ENCODE data around the gene TMIGD2. TPM values are rescaled to one million over a fixed set of nuclear protein-coding genes. Genes with fewer than 3 reads are reported as not detected.

TMIGD2 gene
- total RNA-seq, 1 experiment from 2014 or later: not detected

GRCh38 chr19:4301590-4302242 is 473 bp downstream of the TMIGD2 start:
- CTCF ChIA-PET: no interaction called here
- Histone ChIP-seq H3K4me2 (ENCODE audit: low read length) (no peak overlapping the region), H3K4me1 (ENCODE audit: insufficient read depth, low read length) (no peaks in the 10 kb centered on the region), H3K79me2 (ENCODE audit: low read length) (no peaks in the 10 kb centered on the region), H3K9me2 (replicated peaks; ENCODE audit: low read length) (no peaks in the 10 kb centered on the region), H3K27me3 (ENCODE audit: low read length) (no peaks in the 10 kb centered on the region), H2AFZ (ENCODE audit: low read length) (no peak overlapping the region), H3F3A (ENCODE audit: low read length, unreplicated experiment) (no peaks in the 10 kb centered on the region), H3K36me3 (ENCODE audit: low read depth, low read length) (no peaks in the 10 kb centered on the region), H3K9ac (ENCODE audit: low read length) (no peak overlapping the region), H3K9me3 (ENCODE audit: low read length) (no peaks in the 10 kb centered on the region), H4K20me1 (ENCODE audit: low read length) (no peaks in the 10 kb centered on the region), H3K27ac (ENCODE audit: low read length) (no peak overlapping the region), H3K4me3 (ENCODE audit: low read length) (no peak overlapping the region)
- TF ChIP-seq EZH2 (IDR thresholded peaks at IDR 0.05; ENCODE audit: low read length, unreplicated experiment) (no peak), EZH2phosphoT487 (IDR thresholded peaks at IDR 0.05; ENCODE audit: borderline replicate concordance, low read length) (no peak), CTCF (conservative IDR thresholded peaks at IDR 0.05; ENCODE audit: low read depth, low read length) (no peak)
- POLR2A ChIA-PET (ENCODE audit: unreplicated experiment): no interaction called here
- intact Hi-C loops (cut with micrococcal nuclease): no loop called here
- BruUV-seq (replicated peaks): no TSS peak
- DNase-seq (no peak), ATAC-seq (no peak)

GRCh38 chr19:4300589-4300988 is 1.6 kb downstream of the TMIGD2 start:
- no peak overlapping the region for H3K4me3 ChIP-seq (ENCODE audit: low read length)
- H3K36me3 ChIP-seq (ENCODE audit: low read depth, low read length): no peaks in the 10 kb centered on the region
- POLR2A ChIA-PET (ENCODE audit: unreplicated experiment): no interaction called here
- H3K9ac ChIP-seq (ENCODE audit: low read length): no peak overlapping the region
- no peaks in the 10 kb centered on the region for H4K20me1 ChIP-seq (ENCODE audit: low read length)
- H2AFZ ChIP-seq (ENCODE audit: low read length): no peak overlapping the region
- H3K79me2 ChIP-seq (ENCODE audit: low read length): no peaks in the 10 kb centered on the region
- CTCF ChIA-PET: no interaction called here
- no peak overlapping the region for H3K4me2 ChIP-seq (ENCODE audit: low read length)
- TF ChIP-seq EZH2phosphoT487 (IDR thresholded peaks at IDR 0.05; ENCODE audit: borderline replicate concordance, low read length) (no peak), EZH2 (IDR thresholded peaks at IDR 0.05; ENCODE audit: low read length, unreplicated experiment) (no peak), CTCF (conservative IDR thresholded peaks at IDR 0.05; ENCODE audit: low read depth, low read length) (no peak)
- ATAC-seq (no peak), DNase-seq (no peak)
- no TSS peak for BruUV-seq (replicated peaks)
- no peaks in the 10 kb centered on the region for H3K9me3 ChIP-seq (ENCODE audit: low read length)
- no peak overlapping the region for H3K27ac ChIP-seq (ENCODE audit: low read length)
- intact Hi-C loops (cut with micrococcal nuclease): no loop called here
- H3K27me3 ChIP-seq (ENCODE audit: low read length): no peaks in the 10 kb centered on the region
- no peaks in the 10 kb centered on the region for H3K9me2 ChIP-seq (replicated peaks; ENCODE audit: low read length)
- no peaks in the 10 kb centered on the region for H3F3A ChIP-seq (ENCODE audit: low read length, unreplicated experiment)
- H3K4me1 ChIP-seq (ENCODE audit: insufficient read depth, low read length): no peaks in the 10 kb centered on the region

- Histone ChIP-seq H3K9ac (ENCODE audit: low read length) (no peak overlapping the region), H3K4me1 (ENCODE audit: insufficient read depth, low read length) (no peaks in the 10 kb centered on the region), H3K4me3 (ENCODE audit: low read length) (no peak overlapping the region), H3K9me2 (replicated peaks; ENCODE audit: low read length) (no peaks in the 10 kb centered on the region), H3F3A (ENCODE audit: low read length, unreplicated experiment) (no peaks in the 10 kb centered on the region), H2AFZ (ENCODE audit: low read length) (no peak overlapping the region), H3K27ac (ENCODE audit: low read length) (no peak overlapping the region), H4K20me1 (ENCODE audit: low read length) (no peaks in the 10 kb centered on the region), H3K36me3 (ENCODE audit: low read depth, low read length) (no peaks in the 10 kb centered on the region), H3K79me2 (ENCODE audit: low read length) (no peaks in the 10 kb centered on the region), H3K4me2 (ENCODE audit: low read length) (no peak overlapping the region), H3K27me3 (ENCODE audit: low read length) (no peaks in the 10 kb centered on the region), H3K9me3 (ENCODE audit: low read length) (no peaks in the 10 kb centered on the region)
- POLR2A ChIA-PET (ENCODE audit: unreplicated experiment): no interaction called here
- DNase-seq: no peak
- intact Hi-C loops (cut with micrococcal nuclease): no loop called here
- TF ChIP-seq EZH2 (IDR thresholded peaks at IDR 0.05; ENCODE audit: low read length, unreplicated experiment) (no peak), EZH2phosphoT487 (IDR thresholded peaks at IDR 0.05; ENCODE audit: borderline replicate concordance, low read length) (no peak), CTCF (conservative IDR thresholded peaks at IDR 0.05; ENCODE audit: low read depth, low read length) (no peak)
- ATAC-seq: no peak
- CTCF ChIA-PET: no interaction called here
- no TSS peak for BruUV-seq (replicated peaks)
Observed at GRCh38 chr19:4298810-4299550, 3.2 kb downstream of the TMIGD2 start.
